Naive thymus-derived CD8-positive, alpha-beta T cell (primary cell): ENCODE results near the gene AFAP1. TPM values are rescaled to one million over a fixed set of nuclear protein-coding genes. Genes with fewer than 3 reads are reported as not detected.

Experiments
- ATAC-seq, 2 donors: fragments of 150-1000 bp; cut with Tn5 transposase in 1 of 2; sonication (Bioruptor Pico), chemical (Tn5 transposase) in 1 of 2; 1 replicate in 1 of 2; 2 replicates in 1 of 2; pipeline ENCODE4 v1.10.0; 2021; ENCODE audit warnings: mild to moderate bottlenecking in 2 of 2, moderate library complexity in 2 of 2
- POLR2A ChIA-PET: fragments of 350-600 bp; sonication (Branson Sonifier 250); formaldehyde crosslinking; loops from one replicate; lab custom pipeline; 2021; ENCODE audit warnings: antibody characterized with exemption; lab: Charles Lee
- DNase-seq, 10 donors: peaks; one replicate each; pipeline versions ENCODE4 v3.0.0 to v3.0.0-alpha.2; 2020 to 2022
- H3K27ac Mint-ChIP-seq, 10 donors: one replicate each; pipeline ENCODE4 v1.8.0; 2020 to 2022; ENCODE audit warnings: mild to moderate bottlenecking in 10 of 10, mixed read lengths in 10 of 10, moderate library complexity in 4 of 10, inconsistent platforms in 1 of 10
- H3K27me3 Mint-ChIP-seq, 5 donors: one replicate each; pipeline ENCODE4 v1.8.0; 2021 to 2022; ENCODE audit warnings: mixed read lengths in 5 of 5
- H3K36me3 Mint-ChIP-seq, 3 donors: one replicate each; pipeline ENCODE4 v1.8.0; 2020 to 2022; ENCODE audit warnings: mixed read lengths in 3 of 3, mild to moderate bottlenecking in 2 of 3, inconsistent platforms in 1 of 3
- H3K4me1 Mint-ChIP-seq, 4 donors: one replicate each; pipeline ENCODE4 v1.8.0; 2021 to 2022; ENCODE audit warnings: mixed read lengths in 4 of 4
- H3K4me3 Mint-ChIP-seq, 10 donors: one replicate each; pipeline ENCODE4 v1.8.0; 2020 to 2022; ENCODE audit warnings: mild to moderate bottlenecking in 10 of 10, mixed read lengths in 10 of 10, moderate library complexity in 6 of 10, inconsistent platforms in 1 of 10
- H3K9me3 Mint-ChIP-seq, 9 donors: one replicate each; pipeline ENCODE4 v1.8.0; 2020 to 2022; ENCODE audit warnings: mixed read lengths in 9 of 9, mild to moderate bottlenecking in 3 of 9, inconsistent platforms in 1 of 9, moderate library complexity in 1 of 9
- polyA plus RNA-seq, 3 donors: library from polyadenylated mRNA; unstranded; fragments of 300-500 nt; fragmentation: Illumina TruSeq; gene quantifications; one replicate each; pipeline ENCODE4 v1.2.3, GENCODE V29; 2021
- total RNA-seq, 8 experiments: library from RNA in 2 of 8; stranded (reverse) in 2 of 8; gene quantifications; one replicate each; pipeline ENCODE4 v1.2.3 and lab custom pipeline; 2021 to 2026

Gene AFAP1
- total and polyA plus RNA-seq, 5 experiments from 2014 or later, result 0.90 to 7.6 (median 3.3) TPM

DNA sequence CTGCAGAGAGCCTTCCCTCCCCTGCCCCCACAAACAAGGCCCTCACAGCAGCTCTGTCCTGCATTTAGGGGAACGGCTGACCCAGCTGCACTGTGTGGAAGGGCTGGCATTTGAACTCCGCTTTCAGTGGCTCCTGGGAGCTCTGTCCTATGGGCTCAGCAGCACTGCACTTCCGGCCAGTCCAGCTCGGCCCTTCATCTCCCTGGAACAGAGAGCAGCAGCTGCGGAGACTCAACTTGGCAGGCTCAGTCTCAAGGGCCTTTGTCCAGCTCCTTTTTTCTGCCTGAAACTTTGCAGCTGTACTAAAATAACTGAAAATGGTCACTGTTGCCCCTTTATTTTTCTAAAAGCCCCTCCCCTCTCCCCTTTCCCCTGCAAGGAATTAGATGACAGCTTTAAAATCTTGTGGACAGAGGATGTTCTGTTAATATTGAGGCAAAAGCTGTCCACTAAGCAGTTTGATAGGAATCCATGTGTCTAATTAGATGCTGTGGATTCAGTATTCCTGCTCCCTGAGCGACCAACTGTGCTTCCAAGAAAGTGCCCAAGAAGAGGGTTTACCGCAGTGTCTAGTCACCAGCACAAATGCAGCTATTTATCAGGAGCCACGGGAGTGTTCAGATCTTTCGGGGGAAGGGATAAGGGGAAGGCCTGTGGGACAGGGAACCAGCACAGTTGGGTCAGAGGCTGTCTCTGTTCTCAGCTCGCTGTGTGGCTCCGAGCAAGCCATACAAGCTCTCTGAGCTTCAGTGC is 133.1 kb downstream of the AFAP1 start:
- peaks cover 6 to 13% (median 10%) of the 10 kb centered on the region in 4 donors for H3K4me1 Mint-ChIP-seq
- no peaks in the 10 kb centered on the region for H3K9me3 Mint-ChIP-seq
- H3K27me3 Mint-ChIP-seq, result no peaks in the 10 kb centered on the region
- no peak for ATAC-seq
- no peak for DNase-seq
- peaks cover 0 to 34% (median 0%) of the 10 kb centered on the region in 3 donors for H3K36me3 Mint-ChIP-seq
- H3K27ac Mint-ChIP-seq, result peak overlapping the region in 1 of 10 donors; percentile 61
- POLR2A ChIA-PET, result interaction anchor here (0.6 kb wide), 1 partner anchor 467 kb away, joined by 3 read pairs; no protein-coding TSS in a partner anchor
- no peak overlapping the region for H3K4me3 Mint-ChIP-seq

- POLR2A ChIA-PET, result interaction anchor here (1.5 kb wide), 1 partner anchor 134 kb away, joined by 4 read pairs; the partner anchor contains the start of gene AFAP1
- H3K4me3 Mint-ChIP-seq, result no peak overlapping the region
- no peak for DNase-seq
- peaks cover 6 to 13% (median 10%) of the 10 kb centered on the region in 4 donors for H3K4me1 Mint-ChIP-seq
- ATAC-seq, result no peak
- H3K27me3 Mint-ChIP-seq, result no peaks in the 10 kb centered on the region
- H3K9me3 Mint-ChIP-seq, result no peaks in the 10 kb centered on the region
- H3K27ac Mint-ChIP-seq, result peak overlapping the region in 2 of 10 donors; percentile 52 to 69
- peaks cover 0 to 35% (median 0%) of the 10 kb centered on the region in 3 donors for H3K36me3 Mint-ChIP-seq
These were observed 133.9 kb downstream of the AFAP1 start for GRCh38 chr4:7805533-7806337.

- Mint-ChIP-seq H3K4me3 (no peak overlapping the region), H3K27me3 (no peaks in the 10 kb centered on the region), H3K9me3 (no peaks in the 10 kb centered on the region), H3K4me1 (peaks cover 6 to 13% (median 10%) of the 10 kb centered on the region in 4 donors), H3K36me3 (peaks cover 0 to 37% (median 6%) of the 10 kb centered on the region in 3 donors), H3K27ac (peak overlapping the region in 1 of 10 donors; percentile 52)
- no peak for ATAC-seq
- DNase-seq, result no peak
- POLR2A ChIA-PET, result interaction anchor here (1.5 kb wide), 1 partner anchor 135 kb away, joined by 4 read pairs; the partner anchor contains the start of gene AFAP1
These were observed 134.8 kb downstream of the AFAP1 start for GRCh38 chr4:7804756-7805385.

DNA sequence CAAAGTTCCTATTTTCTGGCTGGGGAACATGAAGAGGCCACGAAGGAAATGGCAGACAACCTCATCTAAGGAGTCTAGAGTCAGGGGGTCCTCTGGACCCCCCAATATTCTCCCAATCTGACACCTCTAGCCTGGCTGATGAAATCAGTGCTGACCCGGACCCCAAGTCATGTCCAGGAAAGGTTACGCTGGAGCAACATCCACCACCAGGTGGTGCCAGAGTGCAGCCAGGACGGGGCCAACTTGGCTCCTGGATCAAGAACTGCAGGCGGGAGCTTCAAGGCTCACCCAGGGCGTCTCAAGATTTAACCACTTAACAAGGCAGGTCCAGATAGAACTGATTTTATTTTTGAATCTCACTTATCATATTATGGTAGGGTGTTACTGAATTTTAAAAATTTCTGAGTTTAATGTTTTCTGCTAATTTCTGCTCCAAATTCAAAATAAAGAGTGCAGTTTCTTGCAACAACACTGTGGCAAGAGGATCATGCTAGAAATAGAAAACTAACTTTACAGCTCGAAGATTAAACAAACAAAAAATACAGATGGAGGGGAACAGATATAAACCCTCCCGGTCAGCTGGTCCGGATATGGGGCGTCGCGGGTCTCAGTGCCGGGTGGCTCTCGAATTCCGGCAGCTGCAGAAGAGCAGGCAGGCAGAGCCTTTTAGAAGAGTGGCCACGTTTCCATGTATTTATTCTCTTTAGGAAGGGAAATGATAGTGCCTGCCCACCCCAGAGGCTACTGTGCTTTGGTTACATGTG is 135.5 kb downstream of the AFAP1 start:
- H3K9me3 Mint-ChIP-seq, result no peaks in the 10 kb centered on the region
- H3K27me3 Mint-ChIP-seq, result no peaks in the 10 kb centered on the region
- ATAC-seq (peak; percentile 62 to 81), DNase-seq (peak; percentile 50 to 84 (median 68))
- H3K4me3 Mint-ChIP-seq, result no peak overlapping the region
- peak overlapping the region in 2 of 10 donors; percentile 12 to 33 for H3K27ac Mint-ChIP-seq
- POLR2A ChIA-PET, result interaction anchor here (1.5 kb wide), 1 partner anchor 135 kb away, joined by 4 read pairs; the partner anchor contains the start of gene AFAP1
- H3K4me1 Mint-ChIP-seq, result peaks cover 6 to 13% (median 10%) of the 10 kb centered on the region in 4 donors
- peaks cover 0 to 37% (median 11%) of the 10 kb centered on the region in 3 donors for H3K36me3 Mint-ChIP-seq

DNA sequence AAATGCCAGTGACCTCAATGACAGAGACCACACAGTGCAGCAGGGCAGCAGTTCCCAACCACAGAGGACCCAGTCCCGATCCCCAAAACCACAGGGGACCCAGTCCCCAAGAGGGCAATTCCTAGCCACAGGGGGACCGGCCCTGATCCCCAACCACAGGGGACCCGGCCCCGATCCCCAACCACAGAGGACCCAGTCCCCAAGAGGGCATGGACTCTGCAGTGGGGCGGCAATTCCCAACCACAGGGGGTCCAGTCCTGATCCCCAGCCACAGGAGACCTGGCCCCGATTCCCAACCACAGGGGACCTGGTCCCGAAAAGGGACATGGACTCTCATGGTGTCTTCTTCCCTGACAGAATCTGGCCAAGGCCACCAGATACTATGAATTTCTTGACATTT is 136.3 kb downstream of the AFAP1 start:
- no peak overlapping the region for H3K27ac Mint-ChIP-seq
- no peaks in the 10 kb centered on the region for H3K27me3 Mint-ChIP-seq
- peaks cover 0 to 37% (median 16%) of the 10 kb centered on the region in 3 donors for H3K36me3 Mint-ChIP-seq
- no peak overlapping the region for H3K4me3 Mint-ChIP-seq
- H3K9me3 Mint-ChIP-seq, result no peaks in the 10 kb centered on the region
- H3K4me1 Mint-ChIP-seq, result peaks cover 6 to 13% (median 10%) of the 10 kb centered on the region in 4 donors
- DNase-seq (no peak), ATAC-seq (no peak)
- POLR2A ChIA-PET, result no interaction called here

DNA sequence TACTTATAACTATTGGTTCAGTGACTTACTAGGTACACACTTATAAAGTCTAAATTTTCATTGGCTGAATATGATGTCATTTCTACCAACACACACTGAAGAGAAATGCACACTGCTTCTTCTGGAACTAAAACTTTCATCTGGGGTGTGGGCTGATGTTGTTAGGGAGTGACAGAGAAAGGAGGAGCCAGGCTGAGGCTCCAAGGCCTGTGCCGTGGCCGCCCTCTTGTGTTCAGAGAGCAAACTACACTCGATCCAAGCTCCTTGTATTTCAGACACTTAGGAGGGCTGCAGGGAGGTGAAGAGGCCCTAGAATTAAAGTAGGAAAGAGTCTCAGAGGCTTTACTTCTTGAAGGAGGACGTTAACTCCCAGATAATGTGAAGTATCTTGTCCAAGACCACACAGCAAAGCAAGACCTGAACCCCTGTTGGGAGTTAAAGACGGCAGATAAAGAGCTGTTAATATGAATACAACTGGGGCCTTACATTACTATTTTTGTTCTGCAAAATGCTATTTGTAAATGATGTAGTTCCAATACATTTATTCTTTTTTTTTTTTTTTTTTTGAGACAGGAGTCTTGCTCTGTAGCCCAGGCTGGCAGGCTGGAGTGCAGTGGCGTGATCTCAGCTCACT is 137.5 kb downstream of the AFAP1 start:
- Mint-ChIP-seq H3K4me1 (peaks cover 6 to 13% (median 10%) of the 10 kb centered on the region in 4 donors), H3K27ac (peak overlapping the region in 4 of 10 donors; percentile 5 to 69 (median 56)), H3K27me3 (no peaks in the 10 kb centered on the region), H3K4me3 (no peak overlapping the region), H3K9me3 (no peaks in the 10 kb centered on the region), H3K36me3 (peaks cover 0 to 42% (median 20%) of the 10 kb centered on the region in 3 donors)
- DNase-seq, result peak; percentile 50 to 81 (median 66)
- ATAC-seq, result peak; percentile 90 to 92
- POLR2A ChIA-PET, result no interaction called here

DNA sequence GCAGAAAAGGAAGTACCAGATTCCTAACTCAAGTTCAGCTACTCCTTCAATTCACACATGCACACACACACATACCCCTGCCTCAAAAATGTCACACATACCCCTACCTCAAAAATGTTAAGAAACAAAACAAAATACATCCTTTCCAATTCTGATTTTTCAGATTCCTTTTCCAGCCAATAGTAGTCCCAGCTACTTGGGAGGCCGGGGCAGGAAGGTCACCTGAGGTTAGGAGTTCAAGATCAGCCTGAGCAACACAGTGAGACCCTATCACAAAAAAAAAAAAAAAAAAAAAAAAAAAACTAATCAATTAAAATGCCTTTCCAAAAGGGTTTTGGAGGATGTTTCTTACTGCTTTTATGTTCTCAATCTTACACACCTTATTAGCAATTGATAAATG is 138.0 kb downstream of the AFAP1 start:
- no peaks in the 10 kb centered on the region for H3K27me3 Mint-ChIP-seq
- no peaks in the 10 kb centered on the region for H3K9me3 Mint-ChIP-seq
- DNase-seq (no peak), ATAC-seq (no peak)
- H3K36me3 Mint-ChIP-seq, result peaks cover 0 to 46% (median 23%) of the 10 kb centered on the region in 3 donors
- peak overlapping the region in 3 of 10 donors; percentile 29 to 61 (median 52) for H3K27ac Mint-ChIP-seq
- POLR2A ChIA-PET, result no interaction called here
- peaks cover 6 to 13% (median 10%) of the 10 kb centered on the region in 4 donors for H3K4me1 Mint-ChIP-seq
- H3K4me3 Mint-ChIP-seq, result no peak overlapping the region

- Mint-ChIP-seq H3K36me3 (peaks cover 0 to 50% (median 23%) of the 10 kb centered on the region in 3 donors), H3K27ac (no peak overlapping the region), H3K9me3 (no peaks in the 10 kb centered on the region), H3K4me1 (peaks cover 6 to 13% (median 10%) of the 10 kb centered on the region in 4 donors), H3K4me3 (no peak overlapping the region), H3K27me3 (no peaks in the 10 kb centered on the region)
- DNase-seq, result no peak
- no peak for ATAC-seq
- POLR2A ChIA-PET, result no interaction called here
These were observed 138.7 kb downstream of the AFAP1 start for GRCh38 chr4:7801001-7801400.

DNA sequence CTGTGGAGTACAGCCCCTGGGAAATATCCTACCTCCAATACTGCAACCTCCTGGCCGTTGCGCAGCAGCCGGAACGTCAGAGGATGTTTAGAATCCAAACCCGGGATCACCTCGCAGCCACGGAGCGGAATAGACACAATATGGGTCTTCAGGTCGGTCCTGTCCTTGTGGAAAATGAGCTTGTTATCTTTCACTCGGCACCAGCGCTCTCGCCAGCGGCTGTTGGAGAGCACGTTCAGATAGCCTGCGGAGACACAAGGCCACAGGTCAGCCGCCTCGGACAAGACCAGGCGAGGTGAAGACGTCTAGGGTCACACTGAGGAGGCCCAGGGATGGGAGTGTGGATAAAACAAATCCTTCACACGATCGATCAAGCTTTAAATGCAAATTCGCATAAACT is 139.3 kb downstream of the AFAP1 start:
- no peak overlapping the region for H3K27ac Mint-ChIP-seq
- no peaks in the 10 kb centered on the region for H3K27me3 Mint-ChIP-seq
- H3K36me3 Mint-ChIP-seq, result peaks cover 0 to 51% (median 23%) of the 10 kb centered on the region in 3 donors
- H3K4me3 Mint-ChIP-seq, result no peak overlapping the region
- DNase-seq (no peak), ATAC-seq (no peak)
- H3K4me1 Mint-ChIP-seq, result peaks cover 6 to 13% (median 10%) of the 10 kb centered on the region in 4 donors
- no peaks in the 10 kb centered on the region for H3K9me3 Mint-ChIP-seq
- POLR2A ChIA-PET, result no interaction called here

- no peak overlapping the region for H3K4me3 Mint-ChIP-seq
- ATAC-seq, result no peak
- no peaks in the 10 kb centered on the region for H3K27me3 Mint-ChIP-seq
- H3K36me3 Mint-ChIP-seq, result peaks cover 0 to 50% (median 23%) of the 10 kb centered on the region in 3 donors
- H3K27ac Mint-ChIP-seq, result no peak overlapping the region
- no peaks in the 10 kb centered on the region for H3K9me3 Mint-ChIP-seq
- DNase-seq, result no peak
- H3K4me1 Mint-ChIP-seq, result peaks cover 6 to 13% (median 10%) of the 10 kb centered on the region in 4 donors
- POLR2A ChIA-PET, result no interaction called here
These were observed 139.9 kb downstream of the AFAP1 start for GRCh38 chr4:7799736-7800135.

- H3K27ac Mint-ChIP-seq, result no peak overlapping the region
- no peak for ATAC-seq
- no peaks in the 10 kb centered on the region for H3K27me3 Mint-ChIP-seq
- no peak for DNase-seq
- peaks cover 0 to 50% (median 23%) of the 10 kb centered on the region in 3 donors for H3K36me3 Mint-ChIP-seq
- H3K9me3 Mint-ChIP-seq, result no peaks in the 10 kb centered on the region
- H3K4me3 Mint-ChIP-seq, result no peak overlapping the region
- POLR2A ChIA-PET, result no interaction called here
- H3K4me1 Mint-ChIP-seq, result peaks cover 6 to 12% (median 8%) of the 10 kb centered on the region in 4 donors
These were observed 140.4 kb downstream of the AFAP1 start for GRCh38 chr4:7799306-7799705.
